Trophoblast cell (in vitro differentiated cells and primary cell): ENCODE measurements around the gene GALNT9.

Experiments
- DNase-seq, 2 donors: peaks; one replicate each; pipeline ENCODE4 v3.0.0-alpha.2; 2016
- H2AFZ ChIP-seq: 2 replicates; pipeline ENCODE4 v1.6.1; 2013; ENCODE audit warnings: low read length, moderate library complexity, mild to moderate bottlenecking; ENCODE audit not compliant: insufficient read depth, poor library complexity
- H2AK5ac ChIP-seq: 2 replicates; pipeline ENCODE4 v1.6.1; 2013; ENCODE audit warnings: mild to moderate bottlenecking, low read length
- H2BK120ac ChIP-seq: 2 replicates; pipeline ENCODE4 v1.6.1; 2013; ENCODE audit warnings: low read length, mild to moderate bottlenecking, moderate library complexity; ENCODE audit not compliant: insufficient read depth, poor library complexity
- H2BK12ac ChIP-seq: 2 replicates; pipeline ENCODE4 v1.6.1; 2013; ENCODE audit warnings: mild to moderate bottlenecking, low read length, moderate library complexity
- H2BK5ac ChIP-seq: 2 replicates; pipeline ENCODE4 v1.6.1; 2013; ENCODE audit warnings: low read length, low read depth, moderate library complexity, mild to moderate bottlenecking; ENCODE audit not compliant: poor library complexity
- H3K14ac ChIP-seq: 2 replicates; pipeline ENCODE4 v1.6.1; 2013; ENCODE audit warnings: mild to moderate bottlenecking, low read length
- H3K18ac ChIP-seq: 2 replicates; pipeline ENCODE4 v1.6.1; 2013; ENCODE audit warnings: mild to moderate bottlenecking, low read length
- H3K23ac ChIP-seq: 2 replicates; pipeline ENCODE4 v1.6.1; 2013; ENCODE audit warnings: low read length
- H3K27ac ChIP-seq: 2 replicates; pipeline ENCODE4 v1.5.1; 2013; ENCODE audit warnings: low read depth, mild to moderate bottlenecking, inconsistent platforms, low read length, moderate library complexity
- H3K27me3 ChIP-seq: 2 replicates; pipeline ENCODE4 v1.6.1; 2013; ENCODE audit warnings: inconsistent platforms, mild to moderate bottlenecking, low read length, moderate library complexity; ENCODE audit not compliant: insufficient read depth
- H3K36me3 ChIP-seq, 2 experiments: 1 replicate in 1 of 2; 2 replicates in 1 of 2; pipeline ENCODE4 v1.6.1; 2013; ENCODE audit warnings: low read length in 2 of 2, mild to moderate bottlenecking in 2 of 2, moderate library complexity in 1 of 2; ENCODE audit not compliant: insufficient read depth in 2 of 2, control insufficient read depth in 1 of 2
- H3K4ac ChIP-seq: 2 replicates; pipeline ENCODE4 v1.6.1; 2013; ENCODE audit warnings: low read depth, mild to moderate bottlenecking, low read length, moderate library complexity
- H3K4me1 ChIP-seq, 2 experiments: 1 replicate in 1 of 2; 2 replicates in 1 of 2; pipeline ENCODE4 v1.6.1; 2013; ENCODE audit warnings: low read length in 2 of 2, mild to moderate bottlenecking in 2 of 2, moderate library complexity in 1 of 2; ENCODE audit not compliant: insufficient read depth in 2 of 2, control insufficient read depth in 1 of 2
- H3K4me2 ChIP-seq: 2 replicates; pipeline ENCODE4 v1.6.1; 2013; ENCODE audit warnings: inconsistent platforms, mild to moderate bottlenecking, low read length, moderate library complexity
- H3K4me3 ChIP-seq: 2 replicates; pipeline ENCODE4 v1.5.1; 2013; ENCODE audit warnings: mild to moderate bottlenecking, low read depth, low read length, inconsistent platforms
- H3K79me1 ChIP-seq: one replicate; pipeline ENCODE4 v1.6.1; 2013; ENCODE audit warnings: low read length
- H3K79me2 ChIP-seq: 2 replicates; pipeline ENCODE4 v1.6.1; 2013; ENCODE audit warnings: low read length, mild to moderate bottlenecking; ENCODE audit not compliant: control insufficient read depth, insufficient read depth, poor library complexity
- H3K9ac ChIP-seq: 2 replicates; pipeline ENCODE4 v1.6.1; 2013; ENCODE audit warnings: mild to moderate bottlenecking, low read length
- H3K9me3 ChIP-seq: 2 replicates; pipeline ENCODE4 v1.6.1; 2013; ENCODE audit warnings: low read depth, mild to moderate bottlenecking, control low read depth, inconsistent platforms, low read length; ENCODE audit not compliant: insufficient read depth
- H4K12ac ChIP-seq: 2 replicates; pipeline ENCODE4 v1.6.1; 2013; ENCODE audit warnings: low read depth, mild to moderate bottlenecking, low read length, moderate library complexity
- H4K8ac ChIP-seq: 2 replicates; pipeline ENCODE4 v1.6.1; 2013; ENCODE audit warnings: low read depth, mild to moderate bottlenecking, low read length, moderate library complexity
- H4K91ac ChIP-seq: one replicate; pipeline ENCODE4 v1.6.1; 2013; ENCODE audit warnings: low read depth, mild to moderate bottlenecking, low read length, moderate library complexity
- WGBS: extraction: QIAGEN DNeasy Blood & Tissue Kit; methylation state at CpG from one replicate; pipeline ENCODE4 v1.1.7; 2013; ENCODE audit warnings: missing lambda C conversion rate; ENCODE audit not compliant: insufficient read length, insufficient coverage; ENCODE audit errors: extremely low coverage; 5-methylcytosine and 5-hydroxymethylcytosine counted together

Gene GALNT9

DNA sequence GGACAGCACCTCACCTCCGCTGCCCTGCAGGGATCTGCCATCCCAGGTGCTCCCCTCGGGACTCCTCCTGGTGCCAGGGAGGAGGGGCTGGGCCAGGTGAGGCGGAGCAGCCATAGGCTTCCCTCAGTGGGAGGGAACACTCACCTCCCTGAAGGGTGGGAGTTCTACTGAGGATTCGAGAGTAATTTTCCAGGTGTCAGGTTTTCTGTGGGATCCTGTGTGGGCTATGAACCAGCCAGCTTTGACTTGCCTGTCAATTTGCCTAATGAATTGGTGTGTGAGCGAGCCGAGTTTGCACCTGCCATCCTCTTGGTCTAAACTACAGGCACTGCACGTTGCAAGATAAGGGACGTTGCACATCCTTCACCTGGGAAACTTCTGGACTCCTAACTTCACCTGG, 134.8 kb downstream of the GALNT9 start:
- no peak overlapping the region for H4K91ac ChIP-seq
- H3K4me2 ChIP-seq: no peak overlapping the region
- no peak overlapping the region for H3K18ac ChIP-seq
- H3K14ac ChIP-seq: no peak overlapping the region
- H2BK12ac ChIP-seq: no peak overlapping the region
- no peak overlapping the region for H2AFZ ChIP-seq
- no peaks in the 10 kb centered on the region for H3K36me3 ChIP-seq
- no peak overlapping the region for H4K8ac ChIP-seq
- H2BK120ac ChIP-seq: no peak overlapping the region
- WGBS: no CpG with 5 or more reads among the region's 8 CpGs
- H3K4me1 ChIP-seq: peaks cover 6% of the 10 kb centered on the region in 2 experiments
- DNase-seq: no peak
- no peak overlapping the region for H4K12ac ChIP-seq
- H3K9ac ChIP-seq: no peak overlapping the region
- H3K23ac ChIP-seq: no peak overlapping the region
- no peak overlapping the region for H3K27ac ChIP-seq
- H3K4ac ChIP-seq: no peak overlapping the region
- no peak overlapping the region for H2AK5ac ChIP-seq
- H3K9me3 ChIP-seq: peaks cover 20% of the 10 kb centered on the region
- peaks cover 6% of the 10 kb centered on the region for H3K27me3 ChIP-seq
- H3K79me1 ChIP-seq: peaks cover 3% of the 10 kb centered on the region
- H2BK5ac ChIP-seq: no peak overlapping the region
- no peak overlapping the region for H3K4me3 ChIP-seq
- no peaks in the 10 kb centered on the region for H3K79me2 ChIP-seq

GRCh38 chr12:132194056-132194455, 135.3 kb downstream of the GALNT9 start:
- Histone ChIP-seq H3K27ac (no peak overlapping the region), H2AK5ac (no peak overlapping the region)
- no CpG with 5 or more reads among the region's 10 CpGs for WGBS

DNA sequence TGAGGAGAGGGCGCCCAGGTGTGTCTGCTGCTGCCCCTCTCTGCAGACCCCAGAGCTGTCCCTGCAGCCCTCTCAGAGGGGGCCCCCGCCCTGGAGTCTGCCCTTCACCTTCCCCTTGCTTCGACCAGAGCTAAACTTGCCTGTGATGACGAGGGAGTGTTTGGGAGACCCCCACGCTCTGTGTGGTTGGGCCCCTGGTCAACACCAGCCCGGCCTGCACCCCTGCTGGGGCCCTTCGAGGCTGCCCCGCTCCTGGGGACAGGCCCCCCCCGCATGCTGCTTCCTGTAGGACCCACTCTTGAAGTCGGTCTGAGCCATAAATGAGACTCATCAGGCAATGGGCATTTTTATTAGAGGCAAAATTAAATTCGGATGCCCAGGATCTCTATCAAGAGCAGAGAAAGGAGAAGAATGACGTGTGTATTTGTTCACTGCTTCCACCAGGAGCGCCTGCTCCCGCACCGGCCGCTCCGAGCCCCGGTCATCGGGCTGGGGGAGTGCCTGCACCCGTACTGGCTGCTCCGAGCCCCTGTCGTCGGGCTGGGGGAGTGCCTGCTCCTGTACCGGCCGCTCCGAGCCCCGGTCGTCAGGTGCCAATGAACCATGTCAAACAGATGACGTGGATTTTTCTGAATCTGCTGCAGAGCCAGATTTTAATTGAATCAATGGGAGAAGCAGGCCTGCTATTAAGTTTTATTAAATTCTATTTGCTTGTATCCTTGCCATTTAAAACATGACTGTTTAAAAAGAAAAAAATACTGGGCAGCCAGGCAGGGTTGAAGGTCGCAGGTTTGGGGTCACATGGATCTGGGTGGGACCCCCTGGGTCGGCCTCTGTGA, 137.5 kb downstream of the GALNT9 start:
- no peak overlapping the region for H3K27ac ChIP-seq
- no CpG with 5 or more reads among the region's 31 CpGs for WGBS
- no peak overlapping the region for H3K9ac ChIP-seq
- H3K14ac ChIP-seq: no peak overlapping the region
- H3K79me2 ChIP-seq: peaks cover 2% of the 10 kb centered on the region
- no peaks in the 10 kb centered on the region for H3K36me3 ChIP-seq
- peaks cover 11% of the 10 kb centered on the region for H3K27me3 ChIP-seq
- no peak overlapping the region for H4K8ac ChIP-seq
- H4K12ac ChIP-seq: no peak overlapping the region
- H2AK5ac ChIP-seq: no peak overlapping the region
- no peak overlapping the region for H3K23ac ChIP-seq
- H3K4ac ChIP-seq: no peak overlapping the region
- H2BK120ac ChIP-seq: no peak overlapping the region
- no peak overlapping the region for H3K4me3 ChIP-seq
- no peak overlapping the region for H2AFZ ChIP-seq
- H4K91ac ChIP-seq: no peak overlapping the region
- peaks cover 23% of the 10 kb centered on the region for H3K9me3 ChIP-seq
- H2BK5ac ChIP-seq: no peak overlapping the region
- no peak overlapping the region for H3K4me2 ChIP-seq
- H3K4me1 ChIP-seq: peaks cover 9 to 10% of the 10 kb centered on the region in 2 experiments
- H3K18ac ChIP-seq: no peak overlapping the region
- H2BK12ac ChIP-seq: no peak overlapping the region
- H3K79me1 ChIP-seq: peaks cover 7% of the 10 kb centered on the region
- DNase-seq: no peak

More at GRCh38 chr12:132194056-132194455, 135.3 kb downstream of the GALNT9 start:
- no peak overlapping the region for H4K8ac ChIP-seq
- H3K36me3 ChIP-seq: no peaks in the 10 kb centered on the region
- no peak overlapping the region for H3K9ac ChIP-seq
- peaks cover 7% of the 10 kb centered on the region for H3K79me1 ChIP-seq
- peaks cover 2% of the 10 kb centered on the region for H3K79me2 ChIP-seq
- H2BK12ac ChIP-seq: no peak overlapping the region
- H3K23ac ChIP-seq: no peak overlapping the region
- no peak overlapping the region for H4K91ac ChIP-seq
- H3K9me3 ChIP-seq: peaks cover 21% of the 10 kb centered on the region
- no peak overlapping the region for H3K4me3 ChIP-seq
- no peak overlapping the region for H3K18ac ChIP-seq
- peaks cover 9 to 10% of the 10 kb centered on the region in 2 experiments for H3K4me1 ChIP-seq
- no peak overlapping the region for H4K12ac ChIP-seq
- no peak overlapping the region for H3K14ac ChIP-seq
- no peak overlapping the region for H2AFZ ChIP-seq
- H2BK120ac ChIP-seq: no peak overlapping the region
- peaks cover 6% of the 10 kb centered on the region for H3K27me3 ChIP-seq
- H3K4me2 ChIP-seq: no peak overlapping the region
- no peak overlapping the region for H2BK5ac ChIP-seq
- no peak overlapping the region for H3K4ac ChIP-seq
- no peak for DNase-seq

- no peak overlapping the region for H3K4me3 ChIP-seq
- no peak overlapping the region for H2AK5ac ChIP-seq
- H3K27ac ChIP-seq: no peak overlapping the region
- peaks cover 2% of the 10 kb centered on the region for H3K79me2 ChIP-seq
- peaks cover 11% of the 10 kb centered on the region for H3K27me3 ChIP-seq
- H3K14ac ChIP-seq: no peak overlapping the region
- no peak overlapping the region for H3K9ac ChIP-seq
- H3K4ac ChIP-seq: no peak overlapping the region
- no peak overlapping the region for H3K18ac ChIP-seq
- no peak for DNase-seq
- no peak overlapping the region for H2AFZ ChIP-seq
- H4K12ac ChIP-seq: no peak overlapping the region
- H3K4me2 ChIP-seq: no peak overlapping the region
- H4K8ac ChIP-seq: no peak overlapping the region
- peaks cover 23% of the 10 kb centered on the region for H3K9me3 ChIP-seq
- H3K79me1 ChIP-seq: peaks cover 7% of the 10 kb centered on the region
- H3K23ac ChIP-seq: no peak overlapping the region
- H2BK120ac ChIP-seq: no peak overlapping the region
- no peak overlapping the region for H2BK5ac ChIP-seq
- H3K4me1 ChIP-seq: peaks cover 9 to 10% of the 10 kb centered on the region in 2 experiments
- WGBS: no CpG with 5 or more reads among the region's 30 CpGs
- H2BK12ac ChIP-seq: no peak overlapping the region
- H4K91ac ChIP-seq: no peak overlapping the region
- no peaks in the 10 kb centered on the region for H3K36me3 ChIP-seq
These were observed 138.4 kb downstream of the GALNT9 start for GRCh38 chr12:132190834-132191500.
